NCI-H748 (cell line): ENCODE measurements around the gene MESP2.

Experiments used
- DNase-seq: peaks from one replicate; lab custom pipeline; 2025; ENCODE audit not compliant: unreplicated experiment; lab: John Stamatoyannopoulos, UW

MESP2 gene

GRCh38 chr15:89799011-89799911, 23.1 kb downstream of the MESP2 start:
- no peak for DNase-seq

GRCh38 chr15:89799918-89800498, 23.9 kb downstream of the MESP2 start:
- DNase-seq = no peak

- no peak for DNase-seq
Observed at GRCh38 chr15:89801471-89802195, 25.5 kb downstream of the MESP2 start.

GRCh38 chr15:89802231-89802928, 26.2 kb downstream of the MESP2 start:
- DNase-seq = no peak

- no peak for DNase-seq
Observed at GRCh38 chr15:89802986-89803824, 27.1 kb downstream of the MESP2 start.

GRCh38 chr15:89803941-89804800, 28.0 kb downstream of the MESP2 start:
- no peak for DNase-seq

- DNase-seq = no peak
Observed at GRCh38 chr15:89805241-89806209, 29.4 kb downstream of the MESP2 start.

- DNase-seq = no peak
Observed at GRCh38 chr15:89806210-89806558, 30.1 kb downstream of the MESP2 start.

GRCh38 chr15:89806559-89807550, 30.7 kb downstream of the MESP2 start:
- no peak for DNase-seq

- DNase-seq = no peak
Observed at GRCh38 chr15:89807689-89808088, 31.6 kb downstream of the MESP2 start.

- DNase-seq = no peak
Observed at GRCh38 chr15:89808160-89808870, 32.2 kb downstream of the MESP2 start.

GRCh38 chr15:89809093-89809786, 33.1 kb downstream of the MESP2 start:
- DNase-seq = no peak

- DNase-seq = no peak
Observed at GRCh38 chr15:89809787-89810148, 33.6 kb downstream of the MESP2 start.

GRCh38 chr15:89810837-89811236, 34.7 kb downstream of the MESP2 start:
- no peak for DNase-seq

- no peak for DNase-seq
Observed at GRCh38 chr15:89812011-89812846, 36.1 kb downstream of the MESP2 start.
